Fibroblast of upper back skin (primary cell): ENCODE measurements around the gene TRIM9.
"Not testable (repeated sequence)": the region's sequence is repeated elsewhere in the genome, so short reads cannot be mapped to it uniquely, and the experiment has no call there.

Experiments
- DNase-seq: peaks from one replicate; pipeline ENCODE4 v3.0.0-alpha.2; 2013

TRIM9 gene

GRCh38 chr14:50956421-50956820 lies 138.5 kb downstream of the TRIM9 start:
- not testable (repeated sequence) for DNase-seq

- DNase-seq = peak; percentile 95
Measured at GRCh38 chr14:50955373-50956043, 139.4 kb downstream of the TRIM9 start.

- peak; percentile 71 for DNase-seq
Measured at GRCh38 chr14:50954811-50955372, 140.0 kb downstream of the TRIM9 start.

DNA sequence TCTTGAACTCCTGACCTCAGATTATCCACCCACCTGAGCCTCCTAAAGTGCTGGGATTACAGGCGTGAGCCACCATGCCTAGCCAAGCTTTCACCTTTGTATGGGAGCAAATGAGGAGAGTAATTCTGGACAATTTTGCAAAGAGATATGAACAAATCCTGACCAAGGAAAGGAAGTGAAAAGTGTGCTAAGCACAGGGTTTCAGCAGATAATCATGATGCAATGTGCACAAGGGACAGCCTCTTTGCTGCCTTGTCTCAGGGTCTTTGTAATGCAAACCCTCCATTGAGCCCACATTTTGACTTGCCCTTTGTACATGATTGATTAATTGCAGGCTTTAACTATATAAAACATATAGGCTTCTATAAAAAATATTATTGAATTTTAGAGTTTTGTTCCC lies 141.4 kb downstream of the TRIM9 start:
- no peak for DNase-seq

DNA sequence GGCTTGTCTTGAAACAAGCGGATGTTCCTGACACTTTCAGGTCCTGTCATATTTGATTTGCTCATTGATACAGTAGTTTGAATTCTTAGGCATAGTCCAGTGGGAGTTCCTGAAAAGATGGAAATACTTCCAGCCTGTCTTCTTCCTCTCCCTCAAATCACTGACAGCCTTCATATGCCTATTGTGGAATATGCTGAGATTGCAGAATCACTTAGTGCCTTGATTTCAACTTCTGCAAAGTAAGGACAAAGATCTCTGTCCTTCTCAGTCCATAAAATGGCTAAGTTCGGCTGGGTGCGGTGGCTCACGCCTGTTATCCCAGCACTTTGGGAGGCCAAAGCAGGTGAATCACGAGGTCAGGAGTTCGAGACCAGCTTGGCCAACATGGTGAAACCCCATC lies 143.9 kb downstream of the TRIM9 start:
- DNase-seq = no peak

- no peak for DNase-seq
Measured at GRCh38 chr14:50948205-50948604, 146.7 kb downstream of the TRIM9 start.

DNA sequence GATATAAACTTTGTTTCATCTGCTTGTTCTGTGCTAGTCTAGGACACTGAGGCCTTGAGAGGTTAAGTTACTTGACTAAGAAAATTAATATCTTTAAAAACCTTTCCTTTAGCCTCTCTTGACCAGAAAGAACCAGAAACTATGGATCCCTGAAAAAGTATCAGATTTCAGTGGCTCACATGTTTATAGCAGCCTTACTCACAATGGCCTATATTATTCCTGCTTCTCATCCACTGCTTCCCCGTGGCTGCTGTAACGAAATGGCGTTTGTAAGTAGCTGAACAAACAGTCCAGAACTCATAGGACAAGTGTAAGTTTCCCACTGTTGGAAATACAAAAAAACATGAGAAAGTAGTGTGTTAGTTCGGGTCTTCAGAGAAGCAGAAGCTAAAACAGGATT lies 147.5 kb downstream of the TRIM9 start:
- DNase-seq = peak; percentile 20

DNA sequence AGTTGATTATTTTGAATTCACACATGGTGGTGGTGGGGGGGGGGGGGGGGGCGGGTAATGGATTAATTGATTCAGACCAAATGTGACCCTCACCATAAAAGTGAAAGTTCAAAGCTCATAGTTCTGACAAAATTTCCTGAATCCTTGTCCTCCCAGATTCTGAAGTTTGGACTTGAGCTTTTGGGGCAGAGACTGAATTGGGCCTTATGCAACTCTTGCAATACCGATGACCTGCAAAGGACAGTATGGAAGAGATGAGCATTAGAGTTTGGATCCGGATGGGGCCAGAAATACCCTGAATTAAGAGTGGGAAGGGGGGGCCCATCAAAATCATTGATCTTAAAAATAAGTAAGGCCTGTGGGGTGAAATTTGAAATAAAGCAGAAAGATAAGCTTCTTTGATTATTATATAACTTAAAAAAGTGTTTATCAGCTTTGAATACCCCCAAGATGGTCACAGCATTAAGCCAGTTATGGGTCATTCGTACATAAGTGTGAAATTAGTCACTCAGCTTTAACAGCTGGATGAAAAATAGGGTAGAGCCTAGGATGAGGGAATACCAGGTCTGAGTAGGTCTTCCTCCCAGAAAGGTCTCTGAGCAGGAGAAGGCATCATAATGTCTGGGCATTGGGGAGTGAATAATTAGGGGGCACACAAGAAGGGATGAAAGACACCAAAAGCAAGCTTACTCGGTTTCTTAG lies 148.5 kb downstream of the TRIM9 start:
- no peak for DNase-seq

DNA sequence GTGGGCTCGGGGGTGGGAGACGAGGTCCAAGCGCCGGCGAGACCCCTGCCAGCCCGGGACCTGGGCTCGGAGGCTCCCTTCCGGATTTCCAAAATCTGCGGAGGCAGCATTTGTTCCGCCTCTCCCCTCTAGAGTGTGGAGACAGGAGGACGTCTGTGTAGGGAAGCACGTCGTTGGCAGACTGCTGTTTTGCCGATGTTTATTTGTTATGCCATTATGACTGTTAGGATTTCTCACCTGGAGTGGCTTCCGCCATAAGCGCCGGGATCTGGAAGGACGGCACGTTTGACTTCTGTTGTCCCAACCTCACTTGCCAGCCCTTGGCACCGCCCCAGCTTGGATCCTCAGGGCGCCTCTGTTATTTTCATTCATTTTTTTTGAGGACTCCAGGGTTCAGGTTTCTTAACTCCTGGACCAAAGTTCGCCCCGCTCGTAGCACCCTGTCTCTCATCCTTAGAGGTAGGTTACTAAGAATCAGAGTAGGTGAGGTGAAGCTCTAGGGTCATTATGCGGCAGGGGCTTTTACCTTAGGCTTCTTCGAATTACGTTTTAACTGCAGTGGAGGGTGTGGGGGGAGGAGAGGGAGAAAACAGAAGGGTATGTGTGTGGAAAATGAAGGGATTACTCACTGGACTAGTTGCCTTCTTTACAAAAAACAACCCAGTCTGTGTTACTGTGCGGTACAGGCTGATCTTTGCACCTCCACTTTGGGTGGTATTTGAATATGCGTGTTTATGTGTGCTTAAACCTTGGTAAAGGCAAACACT lies 150.1 kb downstream of the TRIM9 start:
- peak; percentile 11 for DNase-seq

DNA sequence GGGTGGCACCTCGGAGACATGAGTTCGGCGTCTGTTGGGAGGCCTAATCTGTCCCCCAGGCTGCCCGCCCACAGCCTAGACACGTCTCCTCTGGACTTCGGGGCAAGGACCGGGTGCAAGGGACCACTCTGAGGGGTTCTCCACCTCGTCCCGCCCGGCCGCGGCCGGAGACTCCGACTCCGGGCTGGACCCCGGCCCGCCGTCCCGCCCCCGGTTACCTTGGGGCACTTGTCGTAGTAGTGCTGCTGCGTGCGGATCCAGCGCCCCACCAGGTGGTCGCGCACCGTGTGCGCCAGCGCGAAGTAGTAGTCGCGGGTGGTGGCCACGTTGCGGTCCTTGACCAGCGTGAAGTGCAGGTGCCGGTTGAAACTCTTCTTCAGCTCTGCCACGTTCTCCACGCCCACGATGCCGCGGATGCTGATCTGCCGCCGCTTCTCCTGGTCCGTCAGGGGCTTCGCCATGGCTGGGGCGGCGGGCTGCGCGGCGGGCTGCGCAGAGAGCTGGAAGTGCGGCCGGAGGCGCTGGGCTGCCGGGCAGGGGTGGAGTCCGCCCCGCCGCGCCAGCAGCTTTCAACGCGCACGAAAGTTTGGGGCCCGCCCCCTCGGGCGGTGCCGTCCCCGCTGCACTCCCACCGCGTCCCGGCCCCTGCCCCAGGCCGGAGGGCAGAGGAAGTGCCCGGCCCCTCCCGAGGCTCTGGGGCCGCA lies 150.8 kb downstream of the TRIM9 start, which contains the start of gene PYGL:
Gene PYGL, minus strand, starts transcription at position 541 of the 704 bp plus-strand sequence. Its CDS starts 80 bp downstream, at position 461.
- DNase-seq = peak; percentile 60

DNA sequence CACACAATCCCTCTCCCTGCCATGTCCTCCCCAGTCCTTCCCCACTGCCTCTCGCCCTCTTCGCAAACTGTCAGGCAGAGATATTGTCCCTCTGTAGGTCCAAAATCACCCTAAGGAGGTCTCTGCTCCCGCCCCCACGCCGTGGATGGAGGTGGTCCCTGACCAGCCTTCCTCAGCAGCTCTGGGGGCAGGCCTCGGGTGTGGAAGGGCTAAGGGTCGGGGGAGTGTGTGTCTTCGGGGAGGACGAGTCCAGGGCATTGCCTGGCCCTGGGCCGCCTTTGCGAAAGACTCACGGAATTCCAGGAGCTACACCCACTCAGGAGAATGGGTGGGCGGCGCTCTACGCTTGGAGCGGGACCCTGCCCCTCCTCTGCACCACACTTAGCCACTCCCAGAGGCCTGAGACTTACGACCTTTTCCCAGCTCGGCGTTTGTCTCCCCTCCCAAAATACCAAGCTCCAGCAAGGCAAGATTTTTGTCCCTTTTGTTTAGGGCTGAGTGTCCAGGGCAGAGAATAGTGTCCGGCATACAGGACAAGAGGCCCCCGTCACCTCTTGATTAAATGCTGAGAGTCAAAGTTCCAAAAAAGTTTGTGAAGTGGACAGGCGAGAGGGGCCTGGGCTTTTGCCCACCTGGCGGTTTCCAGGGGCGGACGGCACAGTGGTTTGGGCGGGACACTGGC lies 151.5 kb downstream of the TRIM9 start:
- peak; percentile 43 for DNase-seq

DNA sequence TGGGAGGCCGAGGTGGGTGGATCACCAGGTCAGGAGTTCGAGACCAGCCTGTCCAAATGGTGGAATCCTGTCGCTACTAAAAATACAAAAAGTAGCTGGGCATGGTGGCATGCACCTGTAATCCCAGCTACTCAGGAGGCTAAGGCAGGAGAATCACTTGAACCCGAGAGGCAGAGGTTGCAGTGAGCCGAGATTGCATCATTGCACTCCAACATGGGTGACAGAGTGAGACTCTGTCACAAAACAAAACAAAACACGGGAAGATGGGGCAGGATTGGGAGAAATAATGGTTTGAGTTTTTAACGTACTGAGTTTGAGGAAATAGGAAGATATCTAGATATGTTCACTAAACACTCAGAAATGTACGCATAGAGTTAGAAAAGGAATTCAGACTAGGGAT lies 153.3 kb downstream of the TRIM9 start:
- DNase-seq = not testable (repeated sequence)

DNA sequence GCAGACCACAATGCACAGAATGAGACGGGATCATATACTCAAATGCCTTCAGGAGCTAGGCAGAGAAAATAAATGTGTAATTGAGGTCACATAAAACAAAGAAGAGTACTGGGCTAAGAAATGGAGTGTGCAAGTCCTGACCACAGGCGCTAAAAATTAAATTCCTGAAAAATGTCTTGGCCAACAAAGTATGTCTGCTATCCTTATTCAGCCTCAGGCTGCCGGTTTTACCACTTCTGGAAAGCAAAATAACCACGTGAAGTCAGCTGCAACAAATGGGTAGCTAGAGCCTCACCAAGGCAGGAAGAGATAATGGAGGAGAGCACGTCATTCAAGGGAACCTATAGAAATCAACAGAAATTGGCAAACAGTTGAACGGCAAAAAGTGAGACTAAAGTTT lies 153.8 kb downstream of the TRIM9 start:
- peak; percentile 65 for DNase-seq

GRCh38 chr14:50937800-50938199 lies 157.1 kb downstream of the TRIM9 start:
- DNase-seq = no peak

DNA sequence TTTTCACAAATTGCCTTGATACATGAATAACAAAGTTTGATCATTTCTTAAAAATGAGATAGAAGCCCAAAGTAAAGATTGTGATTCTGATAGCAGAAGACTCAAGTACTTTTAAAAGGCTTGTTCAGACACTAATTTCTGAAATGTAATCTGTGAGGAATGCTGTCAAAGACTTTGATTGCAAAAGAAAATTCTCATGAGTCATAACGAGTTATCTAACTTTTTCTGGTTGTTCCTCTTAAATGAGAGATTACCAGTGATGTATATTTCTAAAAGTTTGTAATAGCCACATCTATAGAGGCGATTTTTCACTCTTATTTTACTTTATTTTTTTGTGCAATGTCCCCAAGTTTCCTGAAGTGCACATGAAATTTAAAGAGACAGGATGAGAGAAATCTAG lies 157.6 kb downstream of the TRIM9 start:
- peak; percentile 41 for DNase-seq

DNA sequence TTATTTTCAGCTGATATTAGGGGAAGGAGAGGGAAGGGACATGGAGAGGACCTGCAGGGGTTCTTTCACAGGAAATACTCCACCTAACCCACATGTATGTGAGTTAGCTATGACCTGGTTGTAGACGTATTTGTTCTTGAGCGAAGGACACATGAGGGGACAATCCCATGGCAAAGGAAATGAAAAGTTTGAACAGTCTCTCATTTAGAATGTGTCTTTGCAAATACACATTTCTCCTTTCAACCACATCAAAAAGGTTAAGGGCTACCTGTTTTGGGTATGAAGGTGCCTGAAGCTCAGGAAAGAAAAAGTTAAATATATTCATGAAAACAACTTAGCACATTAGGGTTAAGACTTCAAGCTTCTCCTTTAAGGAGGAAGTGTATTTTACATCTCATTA lies 158.0 kb downstream of the TRIM9 start:
- DNase-seq = no peak

DNA sequence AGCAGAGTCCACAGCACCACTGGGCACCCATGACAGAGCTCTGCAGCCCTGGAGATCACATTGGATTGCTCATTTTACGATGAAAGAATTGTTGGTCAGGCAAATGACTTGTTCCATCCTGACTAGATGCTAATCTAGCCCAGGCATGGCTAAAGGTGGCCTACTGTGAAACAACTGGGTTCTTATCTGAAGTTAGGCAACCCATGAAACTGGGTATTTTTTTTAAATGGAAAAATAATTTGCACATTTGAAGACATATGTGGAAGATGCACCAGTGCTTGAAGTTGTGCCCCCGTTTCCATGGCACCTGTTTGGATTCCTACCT lies 158.9 kb downstream of the TRIM9 start:
- DNase-seq = no peak

DNA sequence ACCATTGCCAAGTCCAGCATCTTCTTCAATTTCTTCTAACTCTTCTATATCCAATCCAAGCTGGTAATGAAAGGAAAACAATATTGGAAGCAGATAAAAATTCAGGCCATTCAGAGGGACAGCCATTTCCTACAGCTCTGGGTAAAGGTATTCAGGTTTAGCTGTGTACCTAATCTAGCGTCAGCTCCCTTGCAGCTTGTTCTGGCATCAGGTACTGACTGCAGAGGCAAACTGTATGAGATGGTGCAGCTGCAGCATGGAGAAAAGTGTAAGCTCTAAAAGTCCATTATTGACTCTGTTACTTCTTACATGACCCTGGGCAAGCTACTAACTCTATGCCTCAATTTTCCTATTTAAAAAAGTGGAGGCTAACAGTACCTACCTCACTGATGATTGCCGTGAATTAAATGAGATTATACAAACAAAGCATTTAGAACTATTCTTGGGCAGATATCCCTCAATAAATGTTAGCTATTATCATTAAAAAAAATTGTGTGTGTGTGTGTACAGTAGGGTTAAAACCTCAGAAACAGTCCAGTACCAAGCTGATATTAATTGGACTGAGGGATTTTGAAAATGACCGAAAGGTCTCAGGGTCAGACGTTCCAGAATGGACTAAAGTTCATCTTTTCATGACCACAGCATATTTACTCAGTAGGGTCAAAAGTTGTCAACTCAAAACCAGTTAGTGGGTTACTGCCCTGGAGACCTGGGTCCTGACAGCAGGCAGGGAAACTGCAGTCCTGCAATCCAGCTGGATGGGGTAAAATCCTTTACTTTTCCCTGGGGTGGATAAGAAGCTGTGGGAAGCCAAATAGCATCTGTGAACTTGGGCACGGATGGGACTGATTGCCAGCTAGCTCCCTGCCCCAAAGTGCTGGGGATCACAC lies 159.5 kb downstream of the TRIM9 start:
- DNase-seq = no peak

DNA sequence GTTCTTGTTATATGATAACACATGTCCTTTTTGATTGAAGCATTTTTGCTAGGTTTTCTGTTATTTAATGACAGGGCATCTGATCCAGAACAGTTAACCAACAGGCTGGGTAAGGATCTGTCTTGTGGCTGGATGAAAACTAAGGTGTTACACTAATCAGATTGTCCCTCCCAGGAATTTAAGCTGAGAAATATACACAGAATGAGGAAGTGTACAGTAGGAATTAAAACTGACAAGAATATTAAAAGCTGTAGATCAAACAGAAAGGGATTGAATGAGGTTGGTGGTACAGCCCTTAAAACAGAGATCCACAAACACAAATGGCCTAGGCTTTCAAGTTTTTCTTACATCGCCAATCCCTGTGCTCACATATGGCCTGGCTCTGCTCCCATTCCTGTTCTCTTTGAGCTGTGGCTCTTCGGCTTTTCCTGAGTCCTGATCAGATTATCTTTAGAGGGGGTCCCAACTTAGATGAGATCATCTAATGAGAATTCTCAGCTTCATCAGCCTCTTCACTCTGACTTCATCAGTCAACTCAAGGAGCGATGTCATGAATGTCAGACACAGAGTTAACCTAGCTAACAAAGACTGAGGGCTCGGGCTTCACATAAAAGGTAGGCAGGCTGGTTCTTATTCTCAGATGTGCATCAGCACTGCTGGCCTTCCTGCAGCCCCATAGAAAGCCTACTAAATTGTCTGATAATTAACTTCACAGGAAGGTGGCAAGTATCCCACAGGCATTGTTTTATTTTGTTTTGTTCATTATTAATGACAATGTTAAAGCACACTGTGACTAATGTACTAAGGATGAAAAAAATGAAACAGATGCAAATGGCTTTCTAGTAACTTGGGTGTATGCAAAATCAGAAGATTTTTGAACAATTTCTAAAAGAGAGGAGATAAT lies 162.1 kb downstream of the TRIM9 start:
- DNase-seq = peak; percentile 51

- DNase-seq = no peak
Measured at GRCh38 chr14:50932156-50932555, 162.7 kb downstream of the TRIM9 start.
